Fibroblast of pulmonary artery (primary cell): ENCODE results near the gene AXIN1.

ENCODE experiments used
- DNase-seq: peaks from one replicate; pipeline ENCODE4 v3.0.0-alpha.2; 2010; ENCODE audit warnings: low read depth
- H3K4me3 ChIP-seq: replicated peaks from 2 replicates; pipeline ENCODE4 v1.5.1; 2011; ENCODE audit warnings: low read depth, mild to moderate bottlenecking, control low read depth, low read length, moderate library complexity
- CTCF ChIP-seq: IDR thresholded peaks from 2 replicates; pipeline ENCODE4 v1.5.1; 2011; ENCODE audit warnings: mild to moderate bottlenecking, control low read depth, low read length, inconsistent platforms; ENCODE audit errors: missing control alignments

AXIN1 gene

GRCh38 chr16:361872-362701, 9.6 kb upstream of the AXIN1 start:
- TF ChIP-seq CTCF = peak; percentile 78
- H3K4me3 ChIP-seq = no peak overlapping the region
- peak; percentile 81 for DNase-seq

GRCh38 chr16:361341-361871, 8.9 kb upstream of the AXIN1 start:
- TF ChIP-seq CTCF = no peak
- H3K4me3 ChIP-seq = no peak overlapping the region
- DNase-seq = no peak

GRCh38 chr16:360698-361336, 8.3 kb upstream of the AXIN1 start:
- no peak overlapping the region for H3K4me3 ChIP-seq
- DNase-seq = no peak
- TF ChIP-seq CTCF = no peak

- H3K4me3 ChIP-seq = no peak overlapping the region
- no peak for TF ChIP-seq CTCF
- no peak for DNase-seq
Measured at GRCh38 chr16:359871-360697, 7.6 kb upstream of the AXIN1 start.

GRCh38 chr16:359067-359763, 6.7 kb upstream of the AXIN1 start:
- TF ChIP-seq CTCF = no peak
- H3K4me3 ChIP-seq = no peak overlapping the region
- no peak for DNase-seq

- DNase-seq = no peak
- TF ChIP-seq CTCF = no peak
- H3K4me3 ChIP-seq = no peak overlapping the region
Measured at GRCh38 chr16:356741-357140, 4.2 kb upstream of the AXIN1 start.
